Hepatocyte (in vitro differentiated cells): ENCODE measurements around the gene BLACAT1. TPM values are rescaled to one million over a fixed set of nuclear protein-coding genes. Genes with fewer than 3 reads are reported as not detected.

ENCODE experiments used
- DNase-seq: peaks from one replicate; pipeline ENCODE4 v3.0.0-alpha.2; 2016; ENCODE audit warnings: low spot score
- H2AFZ ChIP-seq: fragments of 200-600 bp; sonication (generic); 2 replicates; pipeline ENCODE4 v1.6.0; 2016; ENCODE audit warnings: antibody characterized with exemption, mild to moderate bottlenecking
- H3K27ac ChIP-seq: fragments of 200-600 bp; sonication (generic); 2 replicates; pipeline ENCODE4 v1.5.1; 2016; ENCODE audit warnings: mild to moderate bottlenecking
- H3K27me3 ChIP-seq: fragments of 200-600 bp; sonication (generic); 2 replicates; pipeline ENCODE4 v1.6.1; 2016
- H3K36me3 ChIP-seq: fragments of 200-600 bp; sonication (generic); replicated peaks from 2 replicates; pipeline ENCODE4 v1.5.1; 2016; ENCODE audit warnings: low read depth; ENCODE audit not compliant: insufficient read depth
- H3K4me1 ChIP-seq: fragments of 200-600 bp; sonication (generic); 2 replicates; pipeline ENCODE4 v1.5.1; 2016; ENCODE audit warnings: mild to moderate bottlenecking, moderate library complexity; ENCODE audit not compliant: insufficient read depth
- H3K4me2 ChIP-seq: fragments of 200-600 bp; sonication (generic); 2 replicates; pipeline ENCODE4 v1.6.0; 2016
- H3K4me3 ChIP-seq: fragments of 200-600 bp; sonication (generic); 2 replicates; pipeline ENCODE4 v1.5.1; 2016; ENCODE audit warnings: mild to moderate bottlenecking
- H3K79me2 ChIP-seq: fragments of 200-600 bp; sonication (generic); 2 replicates; pipeline ENCODE4 v1.6.0; 2017; ENCODE audit warnings: mild to moderate bottlenecking
- H3K9me2 ChIP-seq: fragments of 200-600 bp; sonication (generic); replicated peaks from 2 replicates; pipeline ENCODE4 v1.6.0; 2017; ENCODE audit warnings: mild to moderate bottlenecking; ENCODE audit not compliant: insufficient read depth
- H3K9me3 ChIP-seq: fragments of 200-600 bp; sonication (generic); 2 replicates; pipeline ENCODE4 v1.5.1; 2016; ENCODE audit warnings: low read depth, mild to moderate bottlenecking
- H4K20me1 ChIP-seq: fragments of 200-600 bp; sonication (generic); 2 replicates; pipeline ENCODE4 v1.6.0; 2016; ENCODE audit warnings: mild to moderate bottlenecking; ENCODE audit not compliant: insufficient read depth, poor library complexity, severe bottlenecking
- CTCF ChIP-seq: fragments of 200-600 bp; sonication (generic); IDR thresholded peaks from 2 replicates; pipeline ENCODE4 v1.5.1; 2016; ENCODE audit warnings: antibody characterized with exemption, mild to moderate bottlenecking; ENCODE audit not compliant: poor library complexity
- EZH2 ChIP-seq: fragments of 200-600 bp; sonication (generic); IDR thresholded peaks from 2 replicates; pipeline ENCODE4 v1.6.1; 2016; ENCODE audit warnings: antibody characterized with exemption, mild to moderate bottlenecking, borderline replicate concordance
- EZH2phosphoT487 ChIP-seq: fragments of 200-600 bp; sonication (generic); IDR thresholded peaks from one replicate; pipeline ENCODE4 v1.6.1; 2018; ENCODE audit warnings: antibody characterized with exemption, mild to moderate bottlenecking, low read depth, moderate library complexity; ENCODE audit not compliant: unreplicated experiment, severe bottlenecking
- WGBS: methylation state at CpG from one replicate; pipeline ENCODE4 v1.1.6; 2016; ENCODE audit warnings: low lambda C conversion rate; ENCODE audit errors: missing lambda C conversion rate; 5-methylcytosine and 5-hydroxymethylcytosine counted together
- polyA plus RNA-seq: library from polyadenylated mRNA; unstranded; fragments of >200 nt; fragmentation: Nextera tagmentation; extraction: Ambion mirVana; gene quantifications from 2 replicates; pipeline ENCODE4 v1.2.1, GENCODE V29; 2016
- total RNA-seq: library from RNA; depleted of rRNA; stranded (reverse); fragments of >200 nt; gene quantifications from 2 replicates; pipeline ENCODE4 v1.2.3, GENCODE V29; 2014

The BLACAT1 gene
- total and polyA plus RNA-seq, 2 experiments from 2014 or later: 0.40 to 0.58 TPM

DNA sequence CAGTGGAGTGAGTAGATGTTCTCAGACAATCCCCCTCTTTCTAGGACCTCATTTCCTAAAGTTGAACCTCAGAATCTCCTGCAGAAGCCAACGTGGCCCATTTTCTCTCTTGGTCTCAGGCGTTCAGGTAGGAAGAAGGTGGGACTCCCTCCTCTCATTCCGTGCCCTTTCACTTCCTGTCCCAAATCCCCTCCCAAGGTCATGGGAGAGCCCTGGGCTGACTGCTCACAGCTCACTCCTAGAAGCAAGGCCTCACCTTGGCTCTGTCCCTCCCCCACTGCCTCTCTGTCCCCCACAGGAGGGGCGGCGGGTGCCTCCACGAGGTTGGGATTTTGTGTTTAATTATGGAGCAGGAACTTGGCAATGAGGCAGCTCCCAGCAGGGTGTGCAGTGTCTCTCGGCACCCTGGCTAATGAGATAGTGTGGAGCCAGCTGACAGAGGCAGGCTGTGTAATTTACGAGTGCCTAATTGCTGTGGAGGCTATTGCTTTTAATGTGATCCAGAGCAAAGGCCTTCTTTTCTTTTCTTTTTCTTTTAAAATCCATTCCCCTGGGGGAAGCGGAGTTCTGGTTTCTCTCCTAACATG lies 39.5 kb upstream of the BLACAT1 start:
- Histone ChIP-seq H2AFZ (no peak overlapping the region), H3K4me1 (peaks cover 3% of the 10 kb centered on the region), H3K27me3 (no peaks in the 10 kb centered on the region), H3K36me3 (no peaks in the 10 kb centered on the region), H3K9me3 (no peaks in the 10 kb centered on the region), H3K4me3 (no peak overlapping the region), H3K9me2 (no peaks in the 10 kb centered on the region), H4K20me1 (no peaks in the 10 kb centered on the region), H3K4me2 (no peak overlapping the region), H3K27ac (no peak overlapping the region), H3K79me2 (no peaks in the 10 kb centered on the region)
- TF ChIP-seq CTCF (no peak), EZH2phosphoT487 (no peak), EZH2 (no peak)
- no peak for DNase-seq
- WGBS: 34% methylated on average over 9 of the region's 9 CpGs

- Histone ChIP-seq H3K4me1 (peaks cover 3% of the 10 kb centered on the region), H2AFZ (no peak overlapping the region), H3K4me3 (no peak overlapping the region), H3K9me3 (no peaks in the 10 kb centered on the region), H3K27ac (no peak overlapping the region), H3K36me3 (no peaks in the 10 kb centered on the region), H3K27me3 (no peaks in the 10 kb centered on the region), H3K79me2 (no peaks in the 10 kb centered on the region), H3K9me2 (no peaks in the 10 kb centered on the region), H3K4me2 (no peak overlapping the region), H4K20me1 (no peaks in the 10 kb centered on the region)
- no peak for DNase-seq
- no peak for TF ChIP-seq CTCF
- WGBS: 91% methylated on average over 4 of the region's 4 CpGs
Observed at GRCh38 chr1:205494115-205494514, 38.3 kb upstream of the BLACAT1 start.

GRCh38 chr1:205493241-205494085 lies 37.6 kb upstream of the BLACAT1 start:
- DNase-seq: peak; percentile 27
- H4K20me1 ChIP-seq: no peaks in the 10 kb centered on the region
- H3K9me2 ChIP-seq: no peaks in the 10 kb centered on the region
- H3K4me1 ChIP-seq: peaks cover 3% of the 10 kb centered on the region
- TF ChIP-seq CTCF (no peak), EZH2phosphoT487 (no peak), EZH2 (no peak)
- no peak overlapping the region for H3K4me2 ChIP-seq
- no peaks in the 10 kb centered on the region for H3K79me2 ChIP-seq
- H3K27ac ChIP-seq: no peak overlapping the region
- no peak overlapping the region for H3K4me3 ChIP-seq
- H2AFZ ChIP-seq: no peak overlapping the region
- H3K27me3 ChIP-seq: no peaks in the 10 kb centered on the region
- H3K9me3 ChIP-seq: no peaks in the 10 kb centered on the region
- no peaks in the 10 kb centered on the region for H3K36me3 ChIP-seq
- 71% methylated on average over 11 of the region's 11 CpGs for WGBS
